CD4-positive, alpha-beta T cell treated with Interleukin-2 at 100 ng/mL for 4 hours (primary cell): ENCODE measurements around the gene PDCD6IP.
"Not testable (repeated sequence)": the region's sequence is repeated elsewhere in the genome, so short reads cannot be mapped to it uniquely, and the experiment has no call there.

Experiments
- DNase-seq: peaks from one replicate; pipeline ENCODE4 v3.0.0-alpha.2; 2020; ENCODE audit warnings: low spot score

The PDCD6IP gene

DNA sequence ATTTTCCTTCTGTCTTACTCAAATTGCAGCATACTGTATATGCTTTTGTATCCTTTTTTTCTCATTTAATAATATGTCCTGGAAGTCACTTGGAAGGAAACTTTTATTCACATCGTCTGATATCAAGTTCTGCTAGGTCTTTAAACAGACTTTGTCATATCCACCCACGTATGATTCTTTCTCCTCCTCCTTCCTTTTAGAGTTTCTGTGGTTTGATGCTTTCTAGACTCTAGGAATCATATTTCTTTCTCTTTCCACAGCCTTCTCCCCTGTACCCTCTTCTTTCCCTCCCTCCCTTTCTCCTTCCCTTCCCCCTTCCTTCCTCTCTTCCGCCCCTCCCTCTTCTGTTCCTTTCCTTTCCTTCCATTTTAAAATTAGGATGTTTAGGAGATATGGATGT is 52.2 kb downstream of the PDCD6IP start:
- not testable (repeated sequence) for DNase-seq

- peak; percentile 4 for DNase-seq
Observed at GRCh38 chr3:33855407-33855806, 57.0 kb downstream of the PDCD6IP start.

DNA sequence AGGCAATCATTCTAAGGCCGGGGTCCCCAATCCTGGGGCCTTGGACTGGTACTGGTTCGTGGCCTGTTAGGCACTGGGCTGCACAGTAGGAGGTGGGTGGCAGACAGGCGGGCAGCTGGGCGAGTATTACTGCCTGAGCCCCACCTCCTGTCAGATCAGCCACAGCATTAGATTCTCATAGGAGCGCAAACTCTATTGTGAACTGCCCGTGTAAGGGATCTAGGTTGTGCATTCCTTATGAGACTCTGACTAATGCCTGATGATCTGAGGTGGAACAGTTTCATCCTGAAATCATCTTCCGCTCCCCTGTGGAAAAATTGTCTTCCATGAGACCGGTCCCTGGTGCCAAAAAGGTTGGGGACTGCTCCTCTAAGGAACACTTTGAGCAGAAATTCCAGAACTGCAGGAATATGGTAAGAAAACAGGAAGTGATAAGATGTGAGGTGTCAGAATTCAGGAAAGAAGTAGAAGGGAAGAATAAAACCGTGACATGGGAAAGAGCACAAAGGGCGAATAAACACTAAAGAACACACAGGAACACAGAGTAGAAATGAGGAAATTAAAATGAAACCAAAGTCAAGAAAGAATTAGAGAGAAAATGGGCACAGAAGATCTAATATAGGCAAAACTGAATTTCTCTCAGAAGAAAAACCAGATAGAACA is 57.6 kb downstream of the PDCD6IP start:
- DNase-seq, result no peak

DNA sequence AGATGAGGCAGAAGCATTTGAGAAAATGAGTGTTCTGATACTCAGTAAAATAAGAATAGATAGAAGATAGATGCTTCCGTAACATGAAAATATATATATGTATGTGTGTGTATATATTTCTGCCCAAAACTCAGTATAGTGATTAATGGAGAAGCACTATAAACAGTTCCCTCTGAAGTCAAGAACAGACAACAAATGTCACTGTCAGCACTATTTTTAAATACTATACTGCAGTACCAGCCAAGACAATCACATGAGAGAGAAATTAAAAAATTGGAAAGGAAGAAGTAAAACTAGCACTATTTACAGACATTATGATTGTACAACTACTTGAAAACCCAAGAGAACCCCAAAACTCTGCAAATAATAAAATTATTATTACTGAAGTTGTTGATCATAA is 59.3 kb downstream of the PDCD6IP start:
- DNase-seq, result not testable (repeated sequence)

DNA sequence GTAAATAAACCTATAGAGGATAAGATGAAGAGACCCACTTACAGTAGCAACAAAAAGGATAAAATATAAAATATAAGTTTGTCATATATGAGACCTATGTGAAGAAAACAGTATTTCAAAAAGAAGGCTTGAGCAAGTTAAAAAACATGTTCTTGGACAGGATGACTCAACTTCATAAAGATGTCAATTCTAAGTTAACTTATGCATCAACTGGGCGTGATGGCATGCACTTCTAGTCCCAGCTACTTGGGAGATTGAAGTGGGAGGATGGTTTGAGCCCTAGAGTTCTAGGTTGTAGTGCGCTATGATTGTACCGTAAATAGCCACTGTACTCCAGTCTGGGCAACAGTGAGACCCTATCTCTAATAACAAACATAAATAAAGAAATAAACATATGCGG is 59.7 kb downstream of the PDCD6IP start:
- DNase-seq, result no peak

- DNase-seq, result no peak
Observed at GRCh38 chr3:33860373-33861050, 62.1 kb downstream of the PDCD6IP start.

- DNase-seq, result no peak
Observed at GRCh38 chr3:33865133-33865532, 66.7 kb downstream of the PDCD6IP start.

DNA sequence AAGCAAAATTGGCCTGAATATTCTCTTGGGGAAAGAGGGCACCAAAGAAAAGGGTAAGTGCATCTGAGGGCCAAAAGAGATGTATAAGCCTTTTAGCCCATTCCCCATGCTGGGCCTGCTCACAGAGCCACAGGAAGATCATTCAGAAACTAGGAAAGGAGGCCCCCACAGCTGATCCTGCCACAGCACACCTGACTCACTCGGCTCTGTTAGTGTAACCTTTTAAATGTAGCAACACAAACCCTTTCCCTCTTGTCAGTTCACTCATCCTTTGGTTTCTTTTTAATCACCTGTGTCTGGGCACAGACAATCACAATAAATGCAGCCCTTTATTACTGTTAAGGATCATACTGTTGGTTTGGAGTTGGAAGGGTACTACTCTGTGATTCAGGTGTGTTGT is 69.9 kb downstream of the PDCD6IP start:
- no peak for DNase-seq

DNA sequence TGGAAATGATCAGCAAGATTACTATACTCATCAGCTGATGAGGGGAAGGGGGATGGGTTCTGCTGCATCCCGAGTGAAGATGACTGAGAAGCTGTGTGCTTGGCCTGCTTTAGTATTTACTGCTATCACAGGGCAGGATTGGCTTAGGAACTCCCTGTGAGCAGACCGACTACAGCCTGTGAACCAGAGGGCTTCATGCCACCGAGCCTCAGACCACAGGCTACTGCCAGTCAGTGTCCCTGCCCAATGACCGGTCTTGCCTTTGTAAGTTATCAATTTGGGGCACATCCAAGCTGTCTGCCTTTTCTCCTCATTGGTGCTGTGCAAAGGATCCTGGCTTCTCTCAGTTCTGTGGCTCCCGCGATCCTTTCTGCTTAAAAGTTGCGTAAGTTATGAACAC is 71.5 kb downstream of the PDCD6IP start:
- no peak for DNase-seq

GRCh38 chr3:33874815-33875214 is 76.4 kb downstream of the PDCD6IP start:
- no peak for DNase-seq

- DNase-seq, result no peak
Observed at GRCh38 chr3:33875680-33876079, 77.2 kb downstream of the PDCD6IP start.

DNA sequence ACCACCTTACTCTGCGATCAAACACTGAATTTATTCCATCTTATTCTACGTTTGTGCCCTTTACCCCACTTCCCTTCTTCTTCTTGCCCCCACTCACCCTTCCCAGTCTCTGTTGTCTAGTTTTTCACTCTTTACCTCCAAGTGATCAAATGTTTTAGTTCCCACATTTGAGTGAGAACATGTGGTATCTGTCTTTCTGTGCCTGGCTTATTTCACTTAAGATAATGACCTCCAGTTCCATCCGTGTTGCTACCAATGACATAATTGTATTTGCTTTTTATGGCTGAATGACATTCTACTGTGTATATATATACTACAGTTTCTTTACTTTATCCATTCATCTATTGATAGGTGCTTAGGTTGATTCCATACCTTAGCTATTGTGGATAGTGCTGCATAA is 78.8 kb downstream of the PDCD6IP start:
- no peak for DNase-seq

DNA sequence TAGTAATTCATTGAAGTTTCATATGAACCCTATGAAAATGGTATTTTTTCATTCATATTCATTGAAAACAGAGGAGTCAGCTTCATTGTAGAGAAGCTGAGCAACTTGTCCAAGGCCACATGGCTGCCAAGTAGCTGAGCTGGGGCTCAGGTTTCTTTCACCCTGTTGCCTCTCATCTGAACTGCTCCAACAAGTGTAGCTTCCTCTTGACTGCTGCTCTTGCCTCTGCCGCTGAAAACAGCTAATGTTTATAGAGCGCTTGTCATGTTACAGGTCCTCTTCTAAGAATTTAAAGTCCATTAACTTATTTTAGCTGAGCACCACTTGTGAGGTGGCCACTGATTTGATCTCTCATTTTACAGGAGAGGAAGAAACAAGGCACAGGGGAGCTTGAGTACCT is 81.1 kb downstream of the PDCD6IP start:
- no peak for DNase-seq

- DNase-seq, result no peak
Observed at GRCh38 chr3:33881156-33882064, 83.0 kb downstream of the PDCD6IP start.

GRCh38 chr3:33882296-33882695 is 83.9 kb downstream of the PDCD6IP start:
- no peak for DNase-seq

DNA sequence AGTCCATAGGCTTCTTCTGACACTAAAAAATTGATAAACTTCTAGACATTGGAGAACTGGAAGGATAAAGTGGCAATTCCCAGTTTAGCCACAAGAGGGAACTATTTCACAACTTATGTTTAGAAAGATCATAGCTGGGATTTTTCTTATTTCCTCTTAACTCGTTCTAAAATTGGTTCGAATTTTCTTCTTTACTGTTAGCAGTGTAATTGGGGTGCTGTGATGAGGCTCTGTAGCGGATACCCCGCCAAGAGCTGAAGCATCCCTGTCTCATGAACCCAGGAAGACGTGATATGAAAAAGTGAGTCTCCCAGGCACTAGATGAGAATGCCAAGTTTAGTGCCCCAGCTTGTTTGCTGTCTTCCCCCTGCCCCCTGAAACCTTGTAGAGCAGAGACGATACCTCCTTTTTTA is 85.1 kb downstream of the PDCD6IP start:
- DNase-seq, result peak; percentile 56

GRCh38 chr3:33883951-33884561 is 85.6 kb downstream of the PDCD6IP start:
- no peak for DNase-seq

DNA sequence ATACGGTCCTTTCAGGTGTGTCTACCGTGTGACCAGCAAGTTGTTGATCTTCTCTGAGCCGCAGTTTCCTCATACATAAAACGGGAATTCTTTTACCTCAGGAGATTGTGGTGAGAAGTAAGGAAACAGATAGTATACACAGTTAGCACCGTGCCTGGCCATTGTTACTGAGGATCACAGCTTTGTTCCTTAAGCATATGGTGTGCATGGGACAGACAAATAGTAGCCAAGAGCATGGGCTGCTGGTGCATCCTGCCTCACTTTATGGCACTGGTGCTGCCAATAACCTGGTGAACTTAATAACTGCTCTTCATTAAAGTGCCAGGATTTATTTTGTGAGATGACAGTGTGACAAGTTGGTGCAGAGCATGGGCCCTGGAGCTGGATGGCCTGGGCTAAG is 86.3 kb downstream of the PDCD6IP start:
- no peak for DNase-seq

DNA sequence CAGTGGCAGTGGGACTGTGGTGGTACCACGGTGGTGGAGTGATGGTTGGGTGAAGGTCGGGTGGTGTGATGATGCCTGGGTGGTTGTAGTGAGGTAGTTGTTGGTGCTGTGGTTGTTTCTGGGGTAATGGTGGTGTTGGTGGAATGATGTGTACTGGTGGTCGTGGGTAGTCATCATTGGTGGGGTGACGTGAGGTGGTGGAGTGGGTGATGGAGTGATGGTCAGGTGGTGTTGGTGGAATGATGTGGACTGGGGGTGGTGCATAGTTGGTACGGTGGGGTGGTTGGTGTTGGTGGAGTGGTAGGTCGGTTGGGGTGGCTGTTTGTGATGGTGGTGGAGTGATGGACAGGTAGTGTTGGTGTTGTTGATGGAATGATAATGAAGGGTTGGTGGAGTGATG is 87.1 kb downstream of the PDCD6IP start:
- no peak for DNase-seq

- DNase-seq, result no peak
Observed at GRCh38 chr3:33886015-33886414, 87.6 kb downstream of the PDCD6IP start.

DNA sequence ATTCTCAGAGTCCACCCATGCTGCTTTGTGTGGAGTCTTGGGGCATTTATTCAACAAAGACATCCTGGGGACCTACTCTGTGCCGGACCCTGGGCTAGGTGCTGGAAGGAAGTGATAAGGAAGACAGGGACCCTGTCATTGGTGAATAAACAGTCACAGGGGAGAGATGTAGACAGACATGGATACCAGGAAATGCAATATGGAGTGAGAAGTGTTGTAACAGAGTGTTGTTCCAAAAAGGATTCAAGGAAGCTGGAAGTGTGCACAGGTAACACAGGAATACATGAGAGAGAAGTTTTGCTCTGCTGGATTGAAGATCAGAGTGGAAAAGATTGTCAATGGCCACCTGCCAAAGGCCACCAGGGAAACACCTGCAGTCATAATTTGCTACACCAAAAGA is 89.0 kb downstream of the PDCD6IP start:
- DNase-seq, result no peak

GRCh38 chr3:33889394-33890039 is 91.1 kb downstream of the PDCD6IP start:
- DNase-seq, result no peak
